GM18861 (cell line): ENCODE data around the gene LRG1.
"Not testable (repeated sequence)": the region's sequence is repeated elsewhere in the genome, so short reads cannot be mapped to it uniquely, and the experiment has no call there.

Experiments used
- ATAC-seq: cut with Tn5 transposase; IDR thresholded peaks from one replicate; pipeline ENCODE4 v1.9.1; 2021; ENCODE audit not compliant: unreplicated experiment

LRG1 gene

DNA sequence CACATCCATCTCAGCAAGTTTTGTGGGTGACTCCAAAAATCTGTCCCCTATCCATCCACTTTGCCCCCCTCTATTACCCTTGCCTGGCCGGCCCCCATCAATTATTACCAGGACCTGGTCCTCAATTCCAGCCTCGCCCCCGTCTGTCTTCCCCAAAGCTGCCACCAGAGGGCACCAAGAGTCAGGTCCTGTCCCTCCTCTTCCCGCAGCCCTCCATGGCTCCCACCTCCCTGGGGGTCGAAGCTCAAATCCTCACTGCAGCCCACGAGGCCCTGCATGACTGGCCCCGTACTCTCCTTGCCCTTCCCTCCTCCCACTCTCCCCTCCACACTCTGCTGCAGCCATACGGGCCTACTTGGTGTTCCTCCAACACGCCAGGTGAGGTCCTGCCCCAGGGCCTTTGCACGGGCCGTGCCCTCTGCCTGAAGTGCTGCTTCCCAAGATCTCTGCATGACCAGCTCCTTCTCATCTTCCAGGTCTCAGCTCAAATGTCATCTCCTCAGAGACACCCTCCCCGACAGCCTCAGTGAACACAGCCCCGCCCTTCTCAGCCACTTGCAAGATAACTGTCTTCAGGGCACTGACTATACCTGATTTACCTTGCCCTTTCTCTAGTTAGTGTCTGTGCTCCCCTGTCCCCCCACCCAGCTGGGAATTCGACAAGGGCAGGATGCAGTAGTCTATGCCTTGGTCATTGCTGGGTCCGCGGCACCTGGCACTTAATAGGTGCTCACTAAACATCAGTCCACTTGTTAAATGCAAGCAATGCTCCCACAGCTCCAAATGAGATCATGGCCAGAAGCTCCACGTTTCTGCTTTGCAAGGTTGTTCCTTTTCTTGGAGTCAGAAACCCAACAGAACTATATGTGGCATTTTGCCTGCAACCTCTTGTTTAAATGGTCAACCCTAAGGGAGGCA is 36.4 kb upstream of the LRG1 start:
- no peak for ATAC-seq

DNA sequence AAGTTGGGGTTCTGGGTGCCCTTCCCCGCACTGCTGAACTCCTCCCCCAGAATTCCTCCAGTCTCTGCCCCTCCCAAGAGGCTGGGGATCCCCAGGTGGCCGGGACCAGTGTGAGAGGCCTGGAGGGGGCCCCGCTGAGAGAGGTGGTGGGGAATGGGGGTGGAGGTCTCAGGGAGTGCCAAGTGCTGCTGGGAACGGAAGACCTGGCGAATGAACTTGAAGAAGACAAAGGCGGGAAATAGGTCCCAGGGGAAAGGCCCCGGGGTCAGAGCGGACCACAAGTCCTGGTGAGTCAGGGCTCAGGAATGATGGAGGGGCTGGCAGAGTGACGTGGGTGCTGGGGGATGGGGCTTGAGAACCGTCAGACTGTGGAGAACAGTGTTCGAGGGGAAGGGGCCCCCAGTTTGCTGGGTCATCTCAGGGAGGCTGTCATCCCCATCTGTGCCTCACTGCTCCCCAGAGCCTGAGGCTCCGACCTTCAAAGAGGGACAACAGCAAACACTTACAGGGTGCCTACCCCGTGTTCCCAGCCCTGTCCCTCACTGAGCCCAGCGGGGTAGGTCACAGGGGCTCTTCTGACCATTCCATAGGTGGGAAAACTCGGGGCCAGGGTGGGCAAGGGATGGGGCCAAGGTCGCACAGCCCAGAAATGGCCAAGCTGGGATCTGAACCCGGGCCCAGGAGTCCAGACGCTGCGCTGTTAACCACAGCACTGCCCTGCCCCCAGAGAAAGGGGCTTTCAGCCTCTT is 35.6 kb upstream of the LRG1 start:
- no peak for ATAC-seq

DNA sequence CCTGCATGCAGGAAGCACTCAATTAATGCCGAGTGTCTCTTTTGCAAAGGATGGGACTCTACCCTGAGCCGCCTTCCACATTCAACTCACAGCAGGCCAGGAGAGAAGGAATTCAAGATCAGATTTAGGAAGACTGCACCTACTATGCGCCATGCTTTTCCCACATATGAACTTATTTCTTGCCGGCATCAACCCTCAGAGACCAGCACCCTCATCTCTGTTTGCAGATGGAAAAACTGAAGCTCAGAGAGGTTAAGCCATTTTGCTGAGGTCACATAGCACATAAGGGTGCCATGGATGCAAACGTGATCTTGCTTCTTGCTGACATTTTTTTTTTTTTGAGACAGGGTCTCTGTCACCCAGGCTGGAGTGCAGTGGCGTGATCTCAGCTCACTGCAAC is 33.8 kb upstream of the LRG1 start:
- no peak for ATAC-seq

DNA sequence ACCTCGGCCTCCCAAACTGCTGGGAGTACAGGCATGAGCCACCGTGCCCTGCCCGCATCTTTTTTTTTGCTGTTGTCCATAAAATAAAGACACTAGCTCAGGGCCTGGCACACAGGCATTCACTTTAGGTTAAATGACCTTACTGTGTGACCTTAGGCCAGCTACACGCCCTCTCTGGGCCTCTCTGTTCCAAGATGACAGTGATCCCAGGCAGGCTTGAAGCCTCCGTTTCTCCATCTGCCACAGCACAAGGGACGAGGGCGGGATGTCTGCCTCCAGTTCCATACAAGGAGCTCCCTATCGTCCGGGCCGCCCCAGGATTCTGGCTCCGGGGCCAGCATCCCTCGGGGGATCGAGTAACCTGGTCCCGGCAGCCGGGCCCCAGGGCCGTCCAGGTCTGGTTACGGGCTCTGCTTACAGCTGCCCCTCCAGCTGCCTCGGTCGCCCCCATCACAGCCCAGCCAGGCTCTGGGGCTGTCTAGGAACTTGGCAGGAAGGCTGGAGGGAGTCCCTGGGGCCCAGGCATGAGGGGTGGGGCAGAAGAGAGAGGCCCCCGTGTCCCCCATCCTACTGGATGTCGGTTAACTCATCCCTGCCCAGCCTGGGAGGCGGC is 31.6 kb upstream of the LRG1 start:
- ATAC-seq = no peak

DNA sequence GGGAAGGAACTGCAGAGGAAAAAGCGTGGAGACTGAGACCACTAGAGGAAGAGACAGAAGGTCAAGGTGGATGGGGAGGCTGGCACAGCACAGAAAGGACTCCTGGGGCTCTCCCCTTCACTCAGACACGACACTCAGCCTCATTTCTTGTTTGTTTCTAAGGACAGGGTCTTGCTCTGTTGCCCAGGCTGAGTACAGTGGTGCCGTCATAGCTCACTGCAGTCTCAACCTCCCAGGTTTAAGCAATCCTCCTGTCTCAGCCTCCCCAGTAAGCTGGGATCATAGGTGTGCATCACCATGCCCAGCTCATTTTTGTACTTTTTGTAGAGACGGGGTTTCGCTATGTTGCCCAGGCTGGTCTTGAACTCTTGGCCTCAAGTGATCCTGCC is 31.1 kb upstream of the LRG1 start:
- no peak for ATAC-seq

DNA sequence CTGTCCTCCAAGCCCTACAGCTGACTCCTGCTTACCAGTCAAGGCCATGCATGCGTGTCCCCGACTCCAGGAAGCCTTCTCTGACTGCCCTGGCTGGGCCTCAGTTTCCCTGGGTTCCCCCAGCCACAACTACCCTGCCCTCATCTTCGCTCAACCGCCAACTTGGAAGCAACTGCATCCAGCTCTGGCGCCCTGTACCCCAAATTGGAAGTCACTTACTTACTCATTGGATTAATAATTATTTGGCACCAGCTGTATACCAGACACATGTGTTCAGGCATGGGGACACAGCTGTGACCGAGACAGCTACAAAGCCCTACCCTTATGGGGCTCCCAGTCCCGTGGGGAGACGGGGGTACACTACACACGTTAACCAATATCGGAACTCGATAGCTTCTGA is 30.6 kb upstream of the LRG1 start:
- ATAC-seq = no peak

DNA sequence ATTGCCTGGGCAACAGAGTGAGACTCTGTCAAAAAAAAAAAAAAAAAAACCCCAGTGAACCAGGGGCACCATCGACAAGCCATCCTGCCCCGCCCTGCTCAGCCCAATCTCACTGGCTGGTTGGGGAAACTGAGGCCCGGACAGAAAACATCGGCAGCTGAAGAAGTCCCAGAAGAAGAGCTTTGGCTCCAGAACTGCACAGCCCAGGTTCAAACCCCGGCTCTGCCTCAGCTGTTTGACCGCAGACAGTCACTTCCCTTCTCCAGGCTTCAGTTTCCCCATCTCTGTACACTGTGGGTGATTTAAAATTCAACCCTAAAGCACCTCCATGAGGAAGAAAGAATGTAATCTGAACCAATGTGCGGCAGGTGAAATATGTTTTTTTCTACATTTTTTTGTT is 29.1 kb upstream of the LRG1 start:
- no peak for ATAC-seq

DNA sequence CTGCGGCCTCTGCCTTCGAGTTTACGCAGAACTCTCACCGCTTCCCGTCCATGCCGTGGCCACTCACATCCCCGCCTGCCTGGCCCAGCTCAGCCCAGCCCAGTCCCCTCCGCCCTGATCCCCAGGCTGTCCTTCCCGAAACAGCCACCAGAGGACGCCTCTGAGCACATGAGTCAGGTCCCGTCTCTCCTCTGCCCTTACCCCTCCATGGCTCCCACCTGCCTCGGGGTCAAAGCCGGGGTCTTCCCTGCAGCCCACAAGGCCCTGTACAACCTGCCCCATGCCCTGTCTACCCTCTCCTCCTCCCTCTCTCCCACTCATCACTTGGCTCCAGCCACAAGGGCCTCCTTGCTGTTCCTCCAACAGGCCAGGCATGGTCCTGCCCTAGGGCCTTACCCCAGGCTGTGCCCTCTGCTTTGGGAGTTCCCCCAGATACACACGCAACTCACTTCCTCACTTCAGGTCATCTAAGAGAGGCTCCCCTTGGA is 27.8 kb upstream of the LRG1 start:
- no peak for ATAC-seq

DNA sequence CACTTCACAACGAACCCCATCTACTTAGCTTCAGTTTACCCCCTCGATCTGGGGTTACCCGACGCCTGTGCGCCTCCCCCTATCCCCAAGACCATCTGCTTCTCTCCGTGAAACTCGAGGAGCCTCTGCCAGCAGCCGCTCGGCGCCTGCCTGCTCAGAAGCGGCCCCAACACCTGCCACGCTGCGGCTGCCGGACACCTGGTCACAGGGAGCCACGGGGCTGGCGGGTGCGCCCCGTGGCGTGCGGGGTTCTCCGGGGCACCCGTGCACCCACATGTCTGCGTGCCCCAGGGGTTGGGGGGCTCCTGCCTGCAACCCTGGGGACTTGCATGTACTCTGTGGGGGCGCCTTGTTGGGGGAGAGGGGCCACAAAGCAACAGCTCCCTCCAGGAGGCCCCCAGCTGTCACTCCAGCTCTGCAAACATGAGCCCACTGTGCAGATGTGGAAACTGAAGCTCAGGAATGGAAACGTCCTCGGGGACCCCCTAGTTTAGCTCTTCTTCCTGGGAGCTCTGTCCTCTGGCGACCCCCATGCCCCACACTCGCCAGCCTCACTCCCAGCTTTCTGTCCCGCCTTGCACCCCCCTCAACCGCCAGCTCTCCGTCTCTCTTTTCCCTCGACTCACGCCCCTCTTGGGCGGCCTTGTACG is 26.7 kb upstream of the LRG1 start:
- no peak for ATAC-seq

DNA sequence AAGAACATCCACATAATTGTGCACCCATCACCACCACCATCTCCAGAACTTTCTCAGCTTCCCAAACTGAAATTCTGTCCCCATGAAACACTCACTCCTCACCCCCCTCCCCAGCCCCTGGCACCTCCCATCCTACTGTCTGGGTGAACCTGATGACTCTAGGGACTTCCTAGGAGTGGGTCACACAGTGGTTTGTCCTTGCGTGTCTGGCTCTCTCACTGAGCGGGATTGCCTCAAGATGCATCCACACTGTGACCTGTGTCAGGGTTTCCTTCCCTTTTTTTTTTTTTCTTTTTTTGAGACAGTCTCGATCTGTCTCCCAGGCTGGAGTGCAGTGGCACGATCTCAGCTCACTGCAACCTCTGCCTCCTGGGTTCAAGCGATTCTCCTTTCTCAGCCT is 23.7 kb upstream of the LRG1 start:
- ATAC-seq = not testable (repeated sequence)

DNA sequence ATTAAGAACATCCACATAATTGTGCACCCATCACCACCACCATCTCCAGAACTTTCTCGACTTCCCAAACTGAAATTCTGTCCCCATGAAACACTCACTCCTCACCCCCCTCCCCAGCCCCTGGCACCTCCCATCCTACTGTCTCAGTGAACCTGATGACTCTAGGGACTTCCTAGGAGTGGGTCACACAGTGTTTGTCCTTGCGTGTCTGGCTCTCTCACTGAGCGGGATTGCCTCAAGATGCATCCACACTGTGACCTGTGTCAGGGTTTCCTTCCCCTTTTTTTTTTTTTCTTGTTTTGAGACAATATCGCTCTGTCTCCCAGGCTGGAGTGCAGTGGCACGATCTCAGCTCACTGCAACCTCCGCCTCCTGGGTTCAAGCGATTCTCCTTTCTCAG is 22.2 kb upstream of the LRG1 start:
- ATAC-seq = not testable (repeated sequence)

DNA sequence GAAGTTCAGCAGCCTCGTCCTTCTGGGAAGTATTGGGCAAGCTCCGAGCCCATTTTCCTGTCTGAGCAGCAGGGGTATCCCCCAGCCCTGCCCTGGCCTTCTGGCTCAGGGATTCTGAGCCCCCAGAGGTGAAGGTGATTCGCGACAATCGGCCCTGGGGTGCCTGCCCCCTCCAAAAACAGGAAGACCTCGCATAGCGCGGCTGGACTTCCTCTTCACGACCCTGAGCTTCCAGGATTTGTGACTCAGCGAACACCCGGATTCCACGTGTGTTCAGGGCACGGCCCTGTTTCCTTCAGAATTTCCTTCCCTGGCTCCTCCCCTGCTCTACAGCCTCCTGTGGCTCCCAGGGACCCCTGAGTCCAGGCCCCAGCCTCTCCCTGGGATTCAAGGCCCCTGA is 19.7 kb upstream of the LRG1 start, which contains the start of gene SEMA6B:
SEMA6B (minus strand) TSS at position 116 of the 400 bp plus-strand sequence. CDS start 1,227 bp downstream, outside the sequence.
- ATAC-seq = no peak

DNA sequence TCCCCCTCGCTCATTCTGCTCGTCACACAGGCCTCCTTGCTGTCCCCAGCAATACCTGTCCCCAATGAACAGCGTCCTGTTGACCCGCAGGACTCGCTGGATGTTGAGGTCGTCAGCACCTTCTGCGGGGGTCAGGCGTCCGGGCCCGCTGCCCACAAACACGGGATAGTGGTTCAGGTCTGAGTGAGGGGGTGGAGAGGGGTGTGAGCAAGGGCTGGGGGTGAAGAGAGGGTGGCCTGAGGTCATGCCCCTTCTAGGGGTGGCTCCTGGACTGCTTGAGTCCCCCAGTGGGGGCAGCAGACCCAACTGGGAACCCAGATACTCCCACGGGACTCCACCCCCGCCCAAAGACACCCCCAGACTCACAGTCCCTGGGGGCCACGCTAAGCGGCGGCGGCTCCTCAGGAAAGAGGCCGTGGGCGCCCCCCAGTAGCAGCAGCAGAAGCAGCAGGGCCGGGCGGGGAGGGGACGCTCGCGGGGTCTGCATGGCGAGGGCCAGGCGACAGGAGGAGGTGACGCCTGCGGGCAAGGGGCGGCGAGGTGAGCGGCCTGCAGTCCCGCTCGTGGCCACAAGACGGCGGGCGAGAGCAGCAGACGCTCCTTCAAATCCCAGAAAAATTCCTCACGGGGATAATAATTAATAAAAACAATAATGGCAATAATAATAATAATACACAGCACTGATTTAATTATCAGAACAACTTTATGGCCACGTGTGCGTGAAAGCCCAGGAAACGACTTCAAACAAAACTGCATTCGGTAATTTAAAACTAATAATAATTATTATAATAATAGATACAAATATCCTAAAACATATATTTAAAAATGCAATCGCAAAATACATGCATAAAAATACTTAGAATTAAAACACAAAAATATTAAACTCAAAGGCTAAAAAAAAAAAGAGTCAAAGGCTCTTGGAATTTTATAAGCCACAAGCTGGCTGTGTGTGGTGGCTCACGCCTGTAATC is 18.4 kb upstream of the LRG1 start:
- ATAC-seq = no peak

DNA sequence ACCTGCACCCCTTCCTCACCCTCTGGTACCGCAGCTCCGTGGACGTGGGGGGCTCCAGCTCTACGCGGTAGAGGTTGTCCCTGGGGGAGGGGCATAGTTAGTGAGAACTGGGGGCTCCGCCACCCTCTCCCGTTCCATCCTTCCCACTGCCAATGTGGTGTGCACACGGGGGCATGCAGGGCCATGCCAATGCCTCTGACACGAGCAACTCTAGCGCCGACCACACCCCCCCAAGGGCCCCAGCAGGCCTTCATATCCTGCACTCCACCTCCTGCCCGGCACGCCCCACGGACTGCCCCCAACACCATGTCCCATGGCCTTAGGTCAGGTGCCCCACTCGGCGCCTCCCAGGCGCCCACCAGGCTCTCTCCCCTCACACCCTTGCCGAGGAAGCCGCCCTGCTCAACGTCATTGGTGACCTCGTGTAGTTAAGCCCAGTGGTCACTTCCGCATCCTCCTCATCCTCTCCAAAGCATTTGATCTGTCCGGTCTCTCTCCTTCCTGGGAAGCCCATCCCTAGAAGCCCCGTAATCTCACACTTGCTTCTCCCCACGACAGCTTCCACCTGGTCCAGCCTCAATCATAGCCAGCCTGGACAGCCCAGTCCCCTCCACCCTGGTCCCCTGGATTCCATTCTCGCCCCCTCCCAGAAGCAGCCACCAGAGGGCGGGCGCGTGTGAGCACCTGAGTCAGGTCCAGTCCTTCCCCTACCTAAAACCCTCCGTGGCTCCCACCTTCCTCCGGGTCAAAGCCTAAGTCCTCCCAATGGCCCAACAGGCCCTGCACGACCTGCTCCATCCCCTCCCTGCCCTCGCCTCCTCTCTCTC is 17.5 kb upstream of the LRG1 start:
- ATAC-seq = no peak

DNA sequence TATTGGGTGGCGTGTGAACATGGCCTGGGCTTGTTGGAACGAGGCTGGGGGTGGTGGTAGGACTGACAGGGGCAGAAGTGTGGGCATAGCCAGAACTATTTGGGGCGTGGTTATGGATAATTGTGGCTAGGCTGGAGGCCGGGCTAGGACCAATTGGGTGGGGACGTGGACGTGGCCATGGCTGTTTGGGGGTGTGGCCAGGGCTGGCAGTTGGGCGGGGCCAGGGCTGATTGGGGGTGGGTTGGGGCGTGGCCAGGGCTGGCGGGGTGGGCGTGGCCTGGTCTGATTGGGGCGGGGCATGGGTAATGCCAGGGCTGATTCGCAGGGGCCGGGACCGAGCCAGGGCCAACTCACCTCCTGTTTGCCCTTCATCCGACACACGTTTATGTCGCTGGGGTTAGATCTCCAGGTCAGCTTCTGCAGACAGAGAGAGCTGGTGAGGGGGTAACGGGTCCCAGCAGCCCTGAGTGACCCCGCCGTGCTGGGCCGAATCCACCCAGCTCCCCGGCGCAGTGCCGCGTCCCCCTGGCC is 16.8 kb upstream of the LRG1 start:
- ATAC-seq = no peak

DNA sequence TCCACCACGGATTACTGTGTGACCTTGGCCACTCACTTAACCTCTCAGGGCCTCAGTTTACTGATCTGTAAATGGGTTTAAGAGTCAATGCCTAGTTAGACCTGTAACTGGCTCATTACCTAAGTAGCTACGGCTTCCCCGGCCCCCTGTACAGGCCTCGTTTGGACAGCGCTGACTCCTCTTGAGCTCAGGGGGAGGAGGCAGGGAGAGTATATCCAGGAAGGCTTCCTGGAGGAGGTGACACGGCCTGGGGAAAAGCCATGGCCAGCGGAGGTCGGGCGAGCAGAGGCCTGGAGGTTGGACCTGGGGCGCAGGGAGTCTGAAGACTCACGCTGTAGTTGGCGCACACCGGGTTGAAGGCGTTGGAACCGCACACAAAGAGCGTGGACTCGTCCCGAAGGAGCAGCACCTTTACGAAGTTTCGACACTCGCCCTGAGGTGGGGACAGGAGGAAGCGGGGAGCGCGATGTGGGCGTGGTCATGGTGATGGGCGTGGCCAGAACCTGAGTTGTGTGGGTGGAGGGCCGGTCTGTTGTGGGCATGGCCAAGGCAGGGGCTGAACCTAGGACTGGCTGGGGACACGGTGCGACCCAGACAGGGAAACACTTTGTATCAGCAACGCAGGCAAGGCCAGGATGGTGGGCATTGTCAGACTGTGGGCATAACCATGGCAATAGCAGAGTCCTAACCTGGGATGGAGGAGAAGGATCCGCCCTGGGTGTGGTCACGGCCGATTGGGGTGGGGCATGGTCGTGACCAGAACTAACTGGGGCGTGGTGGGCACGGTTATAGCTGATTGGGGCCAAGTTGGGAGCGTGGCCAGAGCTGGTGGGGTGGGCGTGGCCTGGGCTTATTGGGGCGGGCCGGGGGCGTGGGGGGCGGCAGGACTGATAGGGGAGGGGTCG is 16.1 kb upstream of the LRG1 start:
- no peak for ATAC-seq

DNA sequence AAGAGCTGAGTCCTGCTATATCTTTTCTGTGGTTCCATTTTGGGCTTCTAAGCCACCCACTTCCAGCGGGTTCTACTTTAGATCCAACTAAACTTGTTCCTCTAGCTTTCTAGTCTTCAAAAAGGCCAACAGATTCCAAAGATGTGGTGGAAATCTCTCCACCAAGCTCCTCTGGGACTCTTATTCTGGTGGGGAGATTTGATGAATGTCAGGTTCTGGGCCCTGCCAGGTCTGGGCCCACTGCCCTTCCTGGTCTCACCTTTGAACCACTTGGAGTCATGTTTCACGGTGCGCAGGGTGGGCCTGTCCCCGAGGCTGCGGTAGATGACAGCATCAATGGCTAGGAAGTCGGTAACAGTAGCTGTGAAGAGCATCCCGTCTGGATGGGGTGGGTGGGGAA is 14.9 kb upstream of the LRG1 start:
- ATAC-seq = no peak

DNA sequence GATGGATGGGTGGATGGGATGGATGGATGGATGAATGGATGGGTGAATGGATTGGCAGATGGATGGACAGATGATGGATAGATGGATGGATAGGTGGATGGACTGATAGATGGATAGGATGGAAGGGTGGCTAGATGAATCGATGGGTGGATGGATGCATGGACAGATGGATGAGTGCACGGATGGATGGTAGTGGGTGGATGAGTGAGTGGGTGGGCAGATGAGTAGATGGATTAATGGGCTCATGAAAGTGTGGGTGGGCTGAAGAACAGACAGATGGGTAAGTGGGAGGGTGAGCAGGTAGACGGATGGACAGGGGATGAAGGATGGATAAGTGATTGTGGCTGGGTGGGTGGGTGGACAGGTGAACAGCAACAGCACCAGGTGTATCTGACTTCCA is 13.9 kb upstream of the LRG1 start:
- no peak for ATAC-seq
